Measurements from ENCODE around the gene KCNH6.

DNA sequence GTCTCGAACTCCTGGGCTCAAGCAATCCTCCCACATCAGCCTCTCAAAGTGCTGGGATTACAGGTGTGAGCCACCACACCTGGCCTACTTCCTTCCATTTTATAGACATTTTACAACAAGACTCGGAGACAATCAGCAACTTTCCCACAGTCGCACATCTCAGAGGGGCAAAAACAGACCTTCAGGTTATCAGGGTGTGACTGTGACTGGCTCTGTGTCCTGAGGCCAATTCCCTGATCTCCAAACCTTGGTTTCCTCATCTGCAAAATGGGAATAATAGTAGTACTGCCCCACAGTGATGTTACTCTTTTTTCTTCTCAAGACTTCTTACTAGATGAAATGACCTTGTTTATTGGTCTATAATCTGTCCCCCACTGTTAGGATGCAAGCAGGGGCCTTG lies 10.8 kb upstream of the KCNH6 start:
- TF ChIP-seq CTCF (IDR thresholded peaks at IDR 0.05), result no peak
- no peak for TF ChIP-seq POLR2A (IDR thresholded peaks at IDR 0.05)
